Measurements from ENCODE around the gene FPGS.
"Not testable (repeated sequence)": the region's sequence is repeated elsewhere in the genome, so short reads cannot be mapped to it uniquely, and the experiment has no call there.

Gene FPGS

GRCh38 chr9:127838375-127839078 is 35.8 kb downstream of the FPGS start:
- no peak for DNase-seq (ENCODE audit: low read depth)

GRCh38 chr9:127841087-127841835 is 38.6 kb downstream of the FPGS start:
- DNase-seq (ENCODE audit: low read depth) = no peak

GRCh38 chr9:127844821-127845359 is 42.2 kb downstream of the FPGS start:
- no peak for DNase-seq (ENCODE audit: low read depth)

- DNase-seq (ENCODE audit: low read depth) = not testable (repeated sequence)
Measured at GRCh38 chr9:127845619-127846018, 42.9 kb downstream of the FPGS start.

- no peak for DNase-seq (ENCODE audit: low read depth)
Measured at GRCh38 chr9:127846443-127847177, 43.9 kb downstream of the FPGS start.

GRCh38 chr9:127847178-127847510 is 44.5 kb downstream of the FPGS start:
- DNase-seq (ENCODE audit: low read depth) = no peak

- DNase-seq (ENCODE audit: low read depth) = no peak
Measured at GRCh38 chr9:127847833-127848755, 45.4 kb downstream of the FPGS start.

GRCh38 chr9:127848756-127849504 is 46.2 kb downstream of the FPGS start:
- DNase-seq (ENCODE audit: low read depth) = no peak

GRCh38 chr9:127850286-127850830 is 47.7 kb downstream of the FPGS start:
- DNase-seq (ENCODE audit: low read depth) = no peak

- DNase-seq (ENCODE audit: low read depth) = no peak
Measured at GRCh38 chr9:127852829-127853228, 50.1 kb downstream of the FPGS start.

- DNase-seq (ENCODE audit: low read depth) = no peak
Measured at GRCh38 chr9:127853312-127854183, 50.9 kb downstream of the FPGS start.

- DNase-seq (ENCODE audit: low read depth) = no peak
Measured at GRCh38 chr9:127854184-127854806, 51.6 kb downstream of the FPGS start, which contains the start of gene ENG. Gene ENG (minus strand): TSS chr9:127854658. CDS start chr9:127854355, 303 bp downstream.

- no peak for DNase-seq (ENCODE audit: low read depth)
Measured at GRCh38 chr9:127854960-127855359, 52.3 kb downstream of the FPGS start.

- no peak for DNase-seq (ENCODE audit: low read depth)
Measured at GRCh38 chr9:127855522-127855921, 52.8 kb downstream of the FPGS start.

- DNase-seq (ENCODE audit: low read depth) = no peak
Measured at GRCh38 chr9:127856094-127856728, 53.5 kb downstream of the FPGS start.

GRCh38 chr9:127856729-127857116 is 54.0 kb downstream of the FPGS start:
- DNase-seq (ENCODE audit: low read depth) = no peak

- no peak for DNase-seq (ENCODE audit: low read depth)
Measured at GRCh38 chr9:127857278-127857677, 54.6 kb downstream of the FPGS start.

GRCh38 chr9:127858041-127858512 is 55.4 kb downstream of the FPGS start:
- DNase-seq (ENCODE audit: low read depth) = no peak
